PFSK-1 (cell line): ENCODE measurements around the gene SIRT4.

Experiments used
- POLR2AphosphoS5 ChIP-seq: IDR thresholded peaks from 2 replicates; pipeline ENCODE4 v1.6.1; 2012; ENCODE audit warnings: low read depth, mild to moderate bottlenecking, control low read depth, low read length, moderate library complexity
- SIN3A ChIP-seq: IDR thresholded peaks from 2 replicates; pipeline ENCODE4 v1.6.1; 2012; ENCODE audit warnings: mild to moderate bottlenecking, low read length, moderate library complexity, borderline replicate concordance; ENCODE audit not compliant: insufficient read depth
- TAF1 ChIP-seq: IDR thresholded peaks from 2 replicates; pipeline ENCODE4 v1.6.1; 2012; ENCODE audit warnings: low read length, control low read depth, borderline replicate concordance; ENCODE audit not compliant: insufficient read depth
- TF ChIP-seq, protein P1 (sequence below), 2 experiments: IDR thresholded peaks; 2 replicates each; pipeline versions ENCODE4 v1.6.1 to v1.8.0; 2011 to 2012; ENCODE audit warnings: low read depth in 2 of 2, low read length in 2 of 2, control low read depth in 1 of 2, inconsistent platforms in 1 of 2, mild to moderate bottlenecking in 1 of 2, moderate library complexity in 1 of 2; ENCODE audit not compliant: insufficient read depth in 1 of 2

DNA sequence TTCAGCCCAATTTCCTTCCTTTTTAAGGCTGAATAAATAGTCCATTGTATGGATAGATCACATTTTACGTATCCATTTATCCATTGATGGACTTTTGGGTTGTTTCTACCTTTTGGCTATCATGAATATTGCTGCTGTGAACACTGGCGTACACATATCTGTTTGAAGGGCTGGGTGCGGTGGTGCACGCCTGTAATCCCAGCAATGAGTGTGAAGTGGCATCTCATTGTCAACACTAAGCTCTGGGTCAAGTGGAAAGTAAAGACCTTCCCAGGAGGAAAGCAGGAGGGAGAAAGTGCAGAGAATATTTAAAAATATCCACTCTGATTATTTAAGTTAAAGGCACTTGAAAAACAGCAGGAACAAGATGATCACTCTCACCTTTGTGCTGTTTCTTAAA, 37.1 kb downstream of the SIRT4 start:
- no peak for TF ChIP-seq TAF1
- TF ChIP-seq POLR2AphosphoS5: no peak
- TF ChIP-seq, protein P1, sequence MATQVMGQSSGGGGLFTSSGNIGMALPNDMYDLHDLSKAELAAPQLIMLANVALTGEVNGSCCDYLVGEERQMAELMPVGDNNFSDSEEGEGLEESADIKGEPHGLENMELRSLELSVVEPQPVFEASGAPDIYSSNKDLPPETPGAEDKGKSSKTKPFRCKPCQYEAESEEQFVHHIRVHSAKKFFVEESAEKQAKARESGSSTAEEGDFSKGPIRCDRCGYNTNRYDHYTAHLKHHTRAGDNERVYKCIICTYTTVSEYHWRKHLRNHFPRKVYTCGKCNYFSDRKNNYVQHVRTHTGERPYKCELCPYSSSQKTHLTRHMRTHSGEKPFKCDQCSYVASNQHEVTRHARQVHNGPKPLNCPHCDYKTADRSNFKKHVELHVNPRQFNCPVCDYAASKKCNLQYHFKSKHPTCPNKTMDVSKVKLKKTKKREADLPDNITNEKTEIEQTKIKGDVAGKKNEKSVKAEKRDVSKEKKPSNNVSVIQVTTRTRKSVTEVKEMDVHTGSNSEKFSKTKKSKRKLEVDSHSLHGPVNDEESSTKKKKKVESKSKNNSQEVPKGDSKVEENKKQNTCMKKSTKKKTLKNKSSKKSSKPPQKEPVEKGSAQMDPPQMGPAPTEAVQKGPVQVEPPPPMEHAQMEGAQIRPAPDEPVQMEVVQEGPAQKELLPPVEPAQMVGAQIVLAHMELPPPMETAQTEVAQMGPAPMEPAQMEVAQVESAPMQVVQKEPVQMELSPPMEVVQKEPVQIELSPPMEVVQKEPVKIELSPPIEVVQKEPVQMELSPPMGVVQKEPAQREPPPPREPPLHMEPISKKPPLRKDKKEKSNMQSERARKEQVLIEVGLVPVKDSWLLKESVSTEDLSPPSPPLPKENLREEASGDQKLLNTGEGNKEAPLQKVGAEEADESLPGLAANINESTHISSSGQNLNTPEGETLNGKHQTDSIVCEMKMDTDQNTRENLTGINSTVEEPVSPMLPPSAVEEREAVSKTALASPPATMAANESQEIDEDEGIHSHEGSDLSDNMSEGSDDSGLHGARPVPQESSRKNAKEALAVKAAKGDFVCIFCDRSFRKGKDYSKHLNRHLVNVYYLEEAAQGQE (IDR thresholded peaks at IDR 0.05; ENCODE audit: insufficient read depth in 1 of 2, low read depth in 2 of 2, low read length in 2 of 2): no peak
- no peak for TF ChIP-seq SIN3A
